Measurements from ENCODE around the gene OR4D2.
"Not testable (repeated sequence)": the region's sequence is repeated elsewhere in the genome, so short reads cannot be mapped to it uniquely, and the experiment has no call there.

The OR4D2 gene

DNA sequence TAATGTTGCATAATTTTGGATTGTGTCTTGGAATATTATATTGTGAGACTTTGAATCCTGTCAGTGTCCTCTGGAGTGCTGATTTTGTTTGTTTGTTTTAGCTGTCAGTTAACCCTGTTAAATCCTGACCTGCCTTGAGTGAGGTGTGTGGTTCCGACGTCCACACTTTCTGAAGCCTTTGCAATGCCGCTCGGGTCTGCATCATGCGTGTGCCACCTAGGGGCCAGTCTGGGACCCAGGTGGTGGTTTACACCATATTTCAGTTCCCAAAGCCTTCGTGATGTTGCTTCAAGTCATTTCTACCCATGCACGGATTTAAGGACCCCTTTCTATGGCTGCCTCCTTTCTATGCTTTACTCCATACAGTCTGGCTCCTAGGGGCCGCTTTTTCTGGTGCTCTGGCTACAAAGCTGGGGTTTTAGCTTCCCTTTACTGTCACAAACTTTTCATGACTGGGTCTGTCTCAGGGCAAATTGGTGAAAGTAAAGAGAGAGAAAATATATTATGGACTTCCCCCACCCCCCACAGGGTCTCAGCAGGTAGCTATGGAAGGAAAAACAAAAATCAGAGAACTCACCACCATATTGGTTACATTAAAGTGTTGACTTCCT, 30.0 kb upstream of the OR4D2 start:
- TF ChIP-seq, protein P1, sequence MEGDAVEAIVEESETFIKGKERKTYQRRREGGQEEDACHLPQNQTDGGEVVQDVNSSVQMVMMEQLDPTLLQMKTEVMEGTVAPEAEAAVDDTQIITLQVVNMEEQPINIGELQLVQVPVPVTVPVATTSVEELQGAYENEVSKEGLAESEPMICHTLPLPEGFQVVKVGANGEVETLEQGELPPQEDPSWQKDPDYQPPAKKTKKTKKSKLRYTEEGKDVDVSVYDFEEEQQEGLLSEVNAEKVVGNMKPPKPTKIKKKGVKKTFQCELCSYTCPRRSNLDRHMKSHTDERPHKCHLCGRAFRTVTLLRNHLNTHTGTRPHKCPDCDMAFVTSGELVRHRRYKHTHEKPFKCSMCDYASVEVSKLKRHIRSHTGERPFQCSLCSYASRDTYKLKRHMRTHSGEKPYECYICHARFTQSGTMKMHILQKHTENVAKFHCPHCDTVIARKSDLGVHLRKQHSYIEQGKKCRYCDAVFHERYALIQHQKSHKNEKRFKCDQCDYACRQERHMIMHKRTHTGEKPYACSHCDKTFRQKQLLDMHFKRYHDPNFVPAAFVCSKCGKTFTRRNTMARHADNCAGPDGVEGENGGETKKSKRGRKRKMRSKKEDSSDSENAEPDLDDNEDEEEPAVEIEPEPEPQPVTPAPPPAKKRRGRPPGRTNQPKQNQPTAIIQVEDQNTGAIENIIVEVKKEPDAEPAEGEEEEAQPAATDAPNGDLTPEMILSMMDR (IDR thresholded peaks at IDR 0.05; ENCODE audit: control extremely low read depth, extremely low read depth, low read depth, missing control alignments), result no peak
- ChIA-PET CTCF (interaction anchor here (1.1 to 2.3 kb wide), 2 partner anchors 21 to 24 kb away, joined by 4 to 8 read pairs; no protein-coding TSS in a partner anchor), POLR2A (no interaction called here)
- no peak for DNase-seq (ENCODE audit: extremely low spot score)

DNA sequence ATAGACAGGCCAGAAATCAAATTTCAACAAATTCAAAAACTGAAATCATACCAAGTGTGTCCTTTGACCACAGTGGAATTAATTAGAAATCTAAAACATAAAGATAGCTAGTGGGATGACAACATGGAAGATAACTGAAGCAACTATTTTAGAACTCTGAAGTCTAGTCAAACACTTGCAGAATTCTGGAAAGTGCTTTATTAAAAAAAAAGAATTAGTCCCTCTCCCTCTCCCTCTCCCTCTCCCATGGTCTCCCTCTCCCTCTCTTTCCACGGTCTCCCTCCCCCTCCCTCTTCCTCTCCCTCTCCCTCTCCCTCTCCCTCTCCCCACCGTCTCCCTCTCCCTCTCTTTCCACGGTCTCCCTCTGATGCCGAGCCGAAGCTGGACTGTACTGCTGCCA, 25.3 kb upstream of the OR4D2 start:
- CTCF ChIA-PET, result no interaction called here
- DNase-seq (ENCODE audit: extremely low spot score), result no peak
- TF ChIP-seq, protein P1 (IDR thresholded peaks at IDR 0.05; ENCODE audit: control extremely low read depth, extremely low read depth, low read depth, missing control alignments), result no peak
- POLR2A ChIA-PET, result no interaction called here

DNA sequence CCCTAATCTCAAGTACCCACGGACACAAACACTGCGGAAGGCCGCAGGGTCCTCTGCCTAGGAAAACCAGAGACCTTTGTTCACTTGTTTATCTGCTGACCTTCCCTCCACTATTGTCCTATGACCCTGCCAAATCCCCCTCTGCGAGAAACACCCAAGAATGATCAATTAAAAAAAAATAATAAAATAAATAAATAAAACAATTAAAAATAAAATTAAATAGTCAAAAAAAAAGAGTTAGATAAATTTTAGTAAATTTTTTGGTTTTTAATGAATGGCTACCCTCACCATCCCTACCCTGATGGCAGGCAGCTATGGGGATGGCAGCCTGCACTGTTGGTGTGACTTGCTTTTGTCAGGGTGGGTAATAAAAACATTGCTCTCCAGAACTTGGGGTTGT, 23.4 kb upstream of the OR4D2 start:
- POLR2A ChIA-PET; CTCF ChIA-PET; DNase-seq (ENCODE audit: extremely low spot score): not testable (repeated sequence)

DNA sequence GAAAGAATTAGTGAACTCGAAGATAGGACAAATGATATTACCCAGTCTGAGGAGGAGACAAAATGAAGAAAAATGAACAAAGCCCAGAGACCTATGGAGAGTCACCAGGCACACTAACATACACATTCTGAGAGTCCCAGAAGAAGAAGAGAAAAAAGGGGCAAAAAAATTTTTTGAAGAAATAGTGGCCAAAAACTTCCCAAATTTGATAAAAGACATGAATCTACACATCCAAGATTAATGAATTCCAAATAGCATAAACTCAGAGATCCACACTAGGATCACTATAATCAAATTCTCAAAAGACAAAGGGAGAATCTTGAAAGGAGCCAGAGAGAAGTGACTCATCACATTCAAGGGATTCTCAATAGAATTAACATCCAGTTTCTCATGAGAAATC, 22.0 kb upstream of the OR4D2 start:
- ChIA-PET CTCF (no interaction called here), POLR2A (no interaction called here)
- DNase-seq (ENCODE audit: extremely low spot score), result no peak
- TF ChIP-seq, protein P1 (IDR thresholded peaks at IDR 0.05; ENCODE audit: control extremely low read depth, extremely low read depth, low read depth, missing control alignments), result no peak

DNA sequence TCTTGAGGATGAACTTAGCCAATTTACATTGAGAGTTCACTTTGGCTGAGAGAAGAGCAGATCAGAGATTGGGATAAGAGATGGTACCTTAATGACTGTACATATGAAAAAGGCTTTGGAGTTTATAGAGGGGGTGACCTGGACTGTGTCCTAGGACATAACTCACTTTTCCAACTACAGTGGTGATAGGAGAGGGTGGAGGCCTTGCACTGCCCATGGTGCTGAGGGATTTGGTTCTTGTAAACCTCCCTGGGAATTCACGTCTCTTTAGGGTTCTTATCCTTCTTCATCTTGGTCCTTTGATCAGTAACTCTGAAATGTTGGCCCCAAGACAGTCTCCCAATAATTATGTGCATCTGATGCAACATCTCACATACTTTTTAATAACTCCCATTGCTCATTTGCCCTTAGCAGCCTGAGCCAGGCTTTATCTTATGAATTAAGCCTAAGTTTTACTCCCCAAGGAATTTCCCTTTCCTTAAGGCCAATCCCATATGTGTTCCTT, 18.8 kb upstream of the OR4D2 start, which contains the start of gene OR4D1:
OR4D1 (plus strand) TSS at position 455 of the 505 bp plus-strand sequence. CDS start 6,770 bp downstream, outside the sequence.
- TF ChIP-seq, protein P1 (IDR thresholded peaks at IDR 0.05; ENCODE audit: control extremely low read depth, extremely low read depth, low read depth, missing control alignments), result no peak
- CTCF ChIA-PET, result no interaction called here
- DNase-seq (ENCODE audit: extremely low spot score), result no peak
- POLR2A ChIA-PET, result no interaction called here

DNA sequence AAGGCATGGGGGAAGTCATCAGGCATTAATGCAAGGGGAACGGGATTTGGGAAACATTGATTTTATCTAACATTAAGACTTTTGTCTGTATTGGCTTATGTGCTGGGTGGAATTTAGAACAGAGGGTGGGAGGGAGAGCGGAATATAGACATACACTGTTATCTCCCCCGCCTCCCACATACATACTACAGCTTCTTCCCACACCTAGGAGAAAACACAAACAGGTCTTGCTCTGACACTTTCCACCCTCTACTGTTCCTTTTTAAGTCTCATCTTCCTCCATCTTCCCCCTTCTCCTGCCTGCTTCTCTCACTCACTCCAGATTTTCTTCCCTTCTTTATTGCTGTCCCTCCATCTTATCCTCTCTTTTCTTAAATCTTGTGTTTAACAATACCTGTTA, 18.2 kb upstream of the OR4D2 start:
- TF ChIP-seq, protein P1 (IDR thresholded peaks at IDR 0.05; ENCODE audit: control extremely low read depth, extremely low read depth, low read depth, missing control alignments), result no peak
- POLR2A ChIA-PET, result no interaction called here
- no peak for DNase-seq (ENCODE audit: extremely low spot score)
- CTCF ChIA-PET, result no interaction called here

DNA sequence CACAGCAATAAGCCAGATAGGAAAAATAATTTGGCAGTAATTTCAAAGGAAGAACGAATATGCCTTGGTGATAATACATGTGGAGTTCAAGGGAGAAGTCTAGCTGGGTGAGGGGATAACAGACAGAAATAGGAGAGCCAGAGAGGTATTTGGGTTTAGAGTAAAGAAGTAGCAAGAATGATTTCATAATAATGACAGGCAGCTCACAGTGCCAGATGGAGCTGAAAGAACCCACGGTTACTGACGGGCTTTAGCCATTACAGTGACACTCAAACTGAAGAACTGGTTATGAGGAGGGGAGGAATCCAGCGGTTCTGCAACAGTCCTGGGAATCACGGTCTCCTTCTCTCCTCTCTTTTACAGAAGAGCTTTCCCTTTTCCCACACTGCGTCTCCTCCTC, 16.4 kb upstream of the OR4D2 start:
- POLR2A ChIA-PET, result no interaction called here
- DNase-seq (ENCODE audit: extremely low spot score), result no peak
- TF ChIP-seq, protein P1 (IDR thresholded peaks at IDR 0.05; ENCODE audit: control extremely low read depth, extremely low read depth, low read depth, missing control alignments), result no peak
- CTCF ChIA-PET, result no interaction called here
